Type B pancreatic cell (in vitro differentiated cells): Measurements from ENCODE around the gene PITRM1. TPM values are rescaled to one million over a fixed set of nuclear protein-coding genes. Genes with fewer than 3 reads are reported as not detected.
A peak's percentile ranks its signal among the peaks of the same experiment; 100 is the strongest.
"Not testable (repeated sequence)": the region's sequence is repeated elsewhere in the genome, so short reads cannot be mapped to it uniquely, and the experiment has no call there.

Source experiments
- DNase-seq: peaks from one replicate; pipeline ENCODE4 v3.0.0; 2021; ENCODE audit warnings: mixed read lengths; ENCODE audit not compliant: unreplicated experiment; ENCODE audit errors: extremely low spot score
- H3K27ac Mint-ChIP-seq: 2 replicates; pipeline ENCODE4 v1.8.0; 2021; ENCODE audit warnings: mild to moderate bottlenecking, mixed read lengths
- H3K27me3 Mint-ChIP-seq: 2 replicates; pipeline ENCODE4 v1.8.0; 2021; ENCODE audit warnings: mixed read lengths
- H3K36me3 Mint-ChIP-seq: 2 replicates; pipeline ENCODE4 v1.8.0; 2021; ENCODE audit warnings: mixed read lengths
- H3K4me1 Mint-ChIP-seq: one replicate; pipeline ENCODE4 v1.8.0; 2021; ENCODE audit warnings: mixed read lengths; ENCODE audit not compliant: unreplicated experiment
- H3K4me3 Mint-ChIP-seq: 2 replicates; pipeline ENCODE4 v1.8.0; 2021; ENCODE audit warnings: mild to moderate bottlenecking, mixed read lengths
- H3K9me3 Mint-ChIP-seq: 2 replicates; pipeline ENCODE4 v1.8.0; 2021; ENCODE audit warnings: mixed read lengths
- total RNA-seq: library from RNA; stranded (reverse); gene quantifications from 2 replicates; pipeline ENCODE4 v1.2.1, GENCODE V29; 2021; ENCODE audit warnings: low replicate concordance
- TF ChIP-seq, protein P1 (sequence below): fragments of 200-600 bp; sonication (generic); conservative IDR thresholded peaks from 2 replicates; pipeline ENCODE4 v1.5.0; 2021; ENCODE audit warnings: antibody characterized with exemption, mild to moderate bottlenecking

Gene PITRM1
- total RNA-seq, 1 donor from 2014 or later, result 62.3 TPM

DNA sequence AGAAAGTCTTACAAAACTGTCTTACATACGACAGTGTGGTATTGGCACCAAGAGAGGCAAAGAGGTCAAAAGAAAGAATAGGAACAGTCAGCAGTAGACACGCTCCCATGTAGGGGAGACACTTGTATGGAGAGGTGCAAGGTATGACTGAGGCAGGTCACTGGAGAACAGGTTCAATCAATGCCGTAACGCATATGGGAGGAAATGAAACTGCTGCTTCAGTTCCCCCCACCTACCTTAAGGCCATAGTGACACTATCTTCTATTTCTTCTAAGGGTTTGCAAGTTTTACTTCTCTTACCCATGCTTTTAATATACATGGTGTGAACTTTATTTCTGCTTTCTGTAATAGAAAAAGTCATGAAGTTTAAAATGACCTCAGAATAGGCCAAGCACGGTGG, 5.5 kb upstream of the PITRM1 start:
- H3K4me1 Mint-ChIP-seq, result no peaks in the 10 kb centered on the region
- H3K27ac Mint-ChIP-seq, result no peak overlapping the region
- H3K36me3 Mint-ChIP-seq, result no peaks in the 10 kb centered on the region
- no peak for DNase-seq
- H3K9me3 Mint-ChIP-seq, result no peaks in the 10 kb centered on the region
- TF ChIP-seq, protein P1, sequence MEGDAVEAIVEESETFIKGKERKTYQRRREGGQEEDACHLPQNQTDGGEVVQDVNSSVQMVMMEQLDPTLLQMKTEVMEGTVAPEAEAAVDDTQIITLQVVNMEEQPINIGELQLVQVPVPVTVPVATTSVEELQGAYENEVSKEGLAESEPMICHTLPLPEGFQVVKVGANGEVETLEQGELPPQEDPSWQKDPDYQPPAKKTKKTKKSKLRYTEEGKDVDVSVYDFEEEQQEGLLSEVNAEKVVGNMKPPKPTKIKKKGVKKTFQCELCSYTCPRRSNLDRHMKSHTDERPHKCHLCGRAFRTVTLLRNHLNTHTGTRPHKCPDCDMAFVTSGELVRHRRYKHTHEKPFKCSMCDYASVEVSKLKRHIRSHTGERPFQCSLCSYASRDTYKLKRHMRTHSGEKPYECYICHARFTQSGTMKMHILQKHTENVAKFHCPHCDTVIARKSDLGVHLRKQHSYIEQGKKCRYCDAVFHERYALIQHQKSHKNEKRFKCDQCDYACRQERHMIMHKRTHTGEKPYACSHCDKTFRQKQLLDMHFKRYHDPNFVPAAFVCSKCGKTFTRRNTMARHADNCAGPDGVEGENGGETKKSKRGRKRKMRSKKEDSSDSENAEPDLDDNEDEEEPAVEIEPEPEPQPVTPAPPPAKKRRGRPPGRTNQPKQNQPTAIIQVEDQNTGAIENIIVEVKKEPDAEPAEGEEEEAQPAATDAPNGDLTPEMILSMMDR, result no peak
- no peak overlapping the region for H3K4me3 Mint-ChIP-seq
- peaks cover 5% of the 10 kb centered on the region for H3K27me3 Mint-ChIP-seq

DNA sequence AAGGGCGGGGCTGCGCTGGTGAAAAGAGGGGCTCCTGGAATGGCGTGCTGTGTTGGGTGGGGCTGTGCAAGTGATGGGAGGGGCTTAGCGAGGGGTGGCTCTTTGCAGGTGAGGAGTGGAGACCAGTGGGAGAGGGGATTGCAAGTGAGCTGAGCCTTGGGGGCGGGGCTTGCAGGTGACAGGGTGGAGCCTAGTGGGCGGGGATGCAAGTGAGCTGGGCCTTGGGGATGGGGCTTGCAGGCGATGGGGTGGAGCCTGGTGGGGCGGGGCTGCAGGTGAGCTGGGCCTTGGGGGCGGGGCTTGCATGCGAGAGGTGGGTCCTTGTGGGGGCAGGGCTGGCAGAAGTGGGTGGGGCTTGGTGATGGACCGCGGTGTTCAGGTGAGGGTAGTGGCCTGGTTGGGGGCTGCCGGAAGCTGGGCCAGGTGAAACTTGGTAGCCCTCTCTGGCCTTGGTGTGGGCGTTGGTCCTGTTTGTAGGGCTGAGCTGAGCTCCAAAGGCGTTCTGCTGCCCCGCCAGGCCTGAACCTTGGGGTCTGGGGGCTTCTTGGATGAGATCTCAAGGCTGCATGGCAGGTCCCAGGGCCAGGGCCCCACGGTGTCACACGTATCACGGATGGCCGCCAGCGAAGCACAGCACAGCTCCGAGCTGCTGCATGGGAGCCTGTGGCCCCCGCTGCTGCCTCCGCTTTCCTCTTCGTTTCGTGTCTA, 743 bp upstream of the PITRM1 start:
- TF ChIP-seq, protein P1, result no peak
- Mint-ChIP-seq H3K4me3 (peak overlapping the region; percentile 91), H3K27ac (peak overlapping the region; percentile 78)

DNA sequence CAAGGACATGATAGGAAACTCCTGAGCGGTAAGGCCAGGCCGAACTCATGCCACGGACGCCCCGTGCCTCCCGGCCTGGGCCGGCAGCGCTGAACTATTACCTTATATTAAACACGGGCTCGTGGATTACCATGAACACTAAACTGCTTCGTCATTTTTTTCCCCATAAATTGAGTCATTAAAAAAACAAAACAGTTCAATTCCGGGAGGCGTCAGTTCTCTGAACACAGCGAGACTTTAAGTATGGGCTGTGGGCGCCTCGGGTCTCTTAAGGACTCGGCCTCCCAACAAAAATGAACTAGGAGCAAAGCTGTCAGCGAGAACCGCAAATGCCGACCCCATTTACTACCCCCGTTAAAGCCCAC, 519 bp downstream of the PITRM1 start:
- H3K9me3 Mint-ChIP-seq, result no peaks in the 10 kb centered on the region
- TF ChIP-seq, protein P1, result no peak
- H3K4me1 Mint-ChIP-seq, result no peaks in the 10 kb centered on the region
- H3K36me3 Mint-ChIP-seq, result peaks cover 8% of the 10 kb centered on the region
- peak overlapping the region; percentile 83 for H3K27ac Mint-ChIP-seq
- H3K4me3 Mint-ChIP-seq, result peak overlapping the region; percentile 91
- DNase-seq, result no peak
- no peaks in the 10 kb centered on the region for H3K27me3 Mint-ChIP-seq

More for the DNA sequence above, 743 bp upstream of the PITRM1 start:
- peaks cover 4% of the 10 kb centered on the region for H3K36me3 Mint-ChIP-seq
- no peaks in the 10 kb centered on the region for H3K27me3 Mint-ChIP-seq
- no peaks in the 10 kb centered on the region for H3K4me1 Mint-ChIP-seq
- no peak for DNase-seq
- no peaks in the 10 kb centered on the region for H3K9me3 Mint-ChIP-seq

DNA sequence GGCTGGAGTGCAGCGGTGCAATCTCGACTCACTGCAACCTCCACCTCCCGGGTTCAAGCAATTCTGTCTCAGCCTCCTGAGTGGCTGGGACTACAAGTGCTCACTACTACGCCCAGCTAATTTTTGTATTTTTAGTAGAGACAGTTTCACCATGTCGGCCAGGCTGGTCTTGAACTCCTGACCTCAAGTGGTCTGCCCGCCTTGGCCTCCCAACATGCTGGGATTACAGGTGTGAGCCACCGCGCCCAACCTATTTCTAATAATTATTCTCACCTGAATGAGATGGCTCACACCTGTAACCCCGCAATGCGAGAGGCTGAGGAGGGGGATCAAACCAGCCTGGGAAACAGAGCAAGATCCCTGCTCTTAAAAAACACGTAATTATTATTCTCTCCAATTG, 1.1 kb downstream of the PITRM1 start:
- H3K4me3 Mint-ChIP-seq, result peak overlapping the region; percentile 91
- not testable (repeated sequence) for H3K27me3 Mint-ChIP-seq, H3K4me1 Mint-ChIP-seq, H3K9me3 Mint-ChIP-seq, DNase-seq
- peaks cover 12% of the 10 kb centered on the region for H3K36me3 Mint-ChIP-seq
- H3K27ac Mint-ChIP-seq, result peak overlapping the region; percentile 83

DNA sequence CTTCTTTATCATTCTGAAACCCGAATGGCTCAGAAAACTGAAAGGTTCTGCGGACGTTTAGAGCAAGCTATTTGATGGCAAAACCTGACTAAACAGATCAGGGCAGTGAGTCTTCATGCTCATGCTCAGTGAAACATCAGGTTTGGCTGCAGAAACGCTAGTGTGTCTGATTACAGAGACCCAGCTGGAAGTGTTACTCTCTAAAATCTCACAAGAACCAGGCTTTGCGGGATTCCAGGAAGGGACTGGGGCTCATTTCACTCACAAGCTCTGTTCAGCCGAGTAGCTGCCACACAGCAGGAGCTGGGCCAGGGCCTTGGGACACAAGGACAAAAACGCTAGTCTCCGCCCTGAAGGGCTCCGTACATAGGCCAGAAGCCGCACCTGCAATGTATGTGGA, 2.9 kb downstream of the PITRM1 start:
- Mint-ChIP-seq H3K9me3 (no peaks in the 10 kb centered on the region), H3K4me3 (no peak overlapping the region), H3K27me3 (no peaks in the 10 kb centered on the region), H3K4me1 (peaks cover 12% of the 10 kb centered on the region), H3K27ac (no peak overlapping the region), H3K36me3 (peaks cover 31% of the 10 kb centered on the region)
- TF ChIP-seq, protein P1, result no peak
- no peak for DNase-seq

DNA sequence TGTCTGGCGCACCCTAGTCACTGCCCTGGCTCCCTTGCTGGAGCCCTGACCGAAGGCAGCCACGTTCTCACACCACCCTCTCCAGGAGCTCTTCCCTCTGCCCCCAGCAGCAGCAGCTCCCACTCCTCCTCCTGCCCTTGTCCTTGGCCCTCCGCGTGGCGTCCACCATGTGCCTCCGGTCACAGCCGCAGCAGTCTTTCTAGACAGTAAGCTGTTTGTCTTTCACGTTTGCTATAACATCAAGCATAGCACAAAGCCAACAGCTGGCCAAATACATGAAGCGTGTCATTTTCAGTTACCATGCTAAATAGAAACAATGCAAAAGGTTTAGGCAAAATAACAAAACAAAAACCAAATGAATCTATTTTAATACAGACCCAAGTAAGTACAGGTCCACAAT, 3.3 kb downstream of the PITRM1 start:
- peaks cover 31% of the 10 kb centered on the region for H3K36me3 Mint-ChIP-seq
- H3K4me3 Mint-ChIP-seq, result no peak overlapping the region
- no peak for DNase-seq
- TF ChIP-seq, protein P1, result no peak
- H3K27me3 Mint-ChIP-seq, result no peaks in the 10 kb centered on the region
- no peaks in the 10 kb centered on the region for H3K9me3 Mint-ChIP-seq
- peaks cover 12% of the 10 kb centered on the region for H3K4me1 Mint-ChIP-seq
- H3K27ac Mint-ChIP-seq, result no peak overlapping the region
